HG03571 (cell line): Measurements from ENCODE around the gene TRIM52.

Experiments used
- ATAC-seq: cut with Tn5 transposase; IDR thresholded peaks from one replicate; pipeline ENCODE4 v1.9.1; 2021; ENCODE audit not compliant: unreplicated experiment

TRIM52 gene

DNA sequence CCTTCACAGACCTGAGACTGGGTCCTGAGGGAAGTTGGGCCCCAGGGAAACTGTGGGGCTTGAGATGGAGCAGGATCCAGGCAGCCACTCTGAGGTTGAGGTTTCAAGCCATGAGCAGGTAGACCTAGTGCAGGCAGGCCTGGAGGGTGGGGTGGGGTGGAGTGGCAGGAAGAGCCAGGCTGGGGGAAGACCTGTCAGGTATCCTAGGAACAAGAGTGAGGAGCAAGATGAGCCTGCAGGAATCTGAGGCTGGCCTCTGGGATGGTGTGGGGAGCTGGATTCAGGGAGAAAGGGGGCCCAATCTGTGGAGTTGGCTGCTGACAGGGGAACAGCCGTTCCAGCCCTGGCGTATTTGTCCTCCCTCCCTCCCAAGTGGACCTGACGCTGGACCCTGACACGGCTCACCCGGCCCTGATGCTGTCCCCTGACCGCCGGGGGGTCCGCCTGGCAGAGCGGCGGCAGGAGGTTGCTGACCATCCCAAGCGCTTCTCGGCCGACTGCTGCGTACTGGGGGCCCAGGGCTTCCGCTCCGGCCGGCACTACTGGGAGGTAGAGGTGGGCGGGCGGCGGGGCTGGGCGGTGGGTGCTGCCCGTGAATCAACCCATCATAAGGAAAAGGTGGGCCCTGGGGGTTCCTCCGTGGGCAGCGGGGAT lies 27.0 kb downstream of the TRIM52 start:
- ATAC-seq = no peak

DNA sequence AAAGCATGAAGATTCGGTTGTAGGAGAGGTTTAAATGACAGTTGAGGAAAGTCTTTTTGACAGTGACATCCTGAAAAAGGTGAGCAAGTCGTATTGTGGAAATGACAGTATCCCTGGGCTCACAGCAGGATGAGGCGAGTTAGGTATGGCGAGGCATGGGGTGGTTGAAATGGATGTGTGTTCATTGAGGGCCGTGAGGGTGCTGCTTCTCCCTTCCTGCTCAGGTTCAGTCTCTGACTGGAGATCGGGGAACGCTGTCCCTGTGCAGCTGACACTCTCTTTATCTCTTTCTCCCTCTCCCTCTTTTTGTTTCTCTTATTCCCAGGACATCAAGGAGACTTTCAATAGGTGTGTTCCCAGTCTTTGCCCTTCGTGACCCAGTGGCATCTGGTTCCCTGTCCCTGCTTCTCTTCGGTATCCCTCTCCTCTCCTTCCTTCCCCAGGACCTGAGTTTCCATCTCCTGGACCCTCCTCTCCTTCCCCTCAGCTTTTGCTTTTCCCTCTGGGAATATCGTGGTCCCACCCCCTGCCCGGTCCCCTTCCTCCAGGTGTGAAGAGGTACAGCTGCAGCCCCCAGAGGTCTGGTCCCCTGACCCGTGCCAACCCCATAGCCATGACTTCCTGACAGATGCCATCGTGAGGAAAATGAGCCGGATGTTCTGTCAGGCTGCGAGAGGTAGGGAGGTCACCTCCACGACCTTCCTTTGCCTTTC lies 27.7 kb downstream of the TRIM52 start:
- ATAC-seq = no peak

DNA sequence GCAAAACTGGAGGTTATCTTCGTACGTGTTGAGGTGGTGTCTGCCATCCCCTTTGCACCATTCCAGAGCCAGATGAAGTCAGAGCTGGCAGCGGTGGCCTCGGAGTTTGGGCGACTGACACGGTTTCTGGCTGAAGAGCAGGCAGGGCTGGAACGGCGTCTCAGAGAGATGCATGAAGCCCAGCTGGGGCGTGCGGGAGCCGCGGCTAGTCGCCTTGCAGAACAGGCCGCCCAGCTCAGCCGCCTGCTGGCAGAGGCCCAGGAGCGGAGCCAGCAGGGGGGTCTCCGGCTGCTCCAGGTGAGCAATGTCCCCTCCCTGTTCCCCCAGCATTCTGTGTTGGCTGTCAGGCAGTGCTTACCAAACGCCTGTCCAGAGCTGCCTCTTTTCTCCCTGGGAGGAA lies 28.4 kb downstream of the TRIM52 start:
- no peak for ATAC-seq

DNA sequence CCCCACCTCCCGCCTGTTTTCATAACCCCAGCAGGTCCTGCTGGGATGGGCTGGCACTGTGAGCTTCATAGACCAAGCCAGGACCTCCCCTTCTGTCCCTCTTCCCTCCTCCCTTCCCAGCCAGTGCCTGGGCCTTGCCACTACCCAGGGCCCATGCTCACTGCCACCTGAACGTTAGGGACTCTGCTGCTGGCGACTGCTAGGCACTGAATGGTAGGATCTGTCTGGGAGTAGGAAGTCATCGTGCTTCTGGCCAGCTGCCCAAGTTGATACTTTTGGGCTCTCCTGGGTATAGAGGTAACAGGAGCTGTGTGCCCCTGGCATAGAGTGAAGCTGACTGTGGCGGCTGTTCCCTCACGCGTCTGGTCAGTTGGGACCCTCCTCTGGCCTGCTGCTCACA lies 29.5 kb downstream of the TRIM52 start:
- no peak for ATAC-seq

DNA sequence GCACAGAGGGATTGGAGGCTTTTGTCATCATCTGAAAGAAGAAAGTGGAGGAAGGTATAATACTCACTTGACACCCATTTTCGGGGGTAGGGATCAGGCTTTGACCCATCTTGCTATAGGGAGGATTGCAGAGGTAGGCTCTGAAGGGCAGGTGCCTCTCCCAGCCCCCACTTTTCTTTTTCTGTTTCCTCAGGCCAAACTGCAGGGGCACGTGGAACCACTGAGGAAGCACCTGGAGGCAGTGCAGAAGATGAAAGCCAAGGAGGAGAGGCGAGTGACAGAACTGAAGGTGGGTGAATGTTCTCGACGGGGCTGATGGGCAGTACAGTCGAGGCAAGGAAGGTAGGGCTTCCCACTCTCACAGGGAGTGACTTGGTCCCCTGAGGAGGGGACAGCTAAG lies 30.4 kb downstream of the TRIM52 start:
- no peak for ATAC-seq

DNA sequence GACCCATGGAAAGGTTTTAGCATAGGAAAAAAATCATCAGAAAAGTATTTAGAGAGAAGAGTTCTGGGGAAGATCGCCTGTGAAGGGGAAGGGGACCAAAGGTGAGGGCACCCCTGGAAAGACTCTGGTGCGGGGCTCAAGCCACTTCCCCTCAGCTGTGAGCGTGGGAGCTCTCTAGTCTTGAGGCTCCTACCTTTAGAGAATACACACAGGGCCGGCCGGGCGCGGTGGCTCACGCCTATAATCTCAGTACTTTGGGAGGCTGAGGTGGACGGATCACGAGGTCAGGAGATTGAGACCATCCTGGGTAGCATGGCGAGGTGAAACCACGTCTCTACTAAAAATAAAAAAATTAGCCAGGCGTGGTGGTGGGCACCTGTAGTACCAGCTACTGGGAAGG lies 30.9 kb downstream of the TRIM52 start:
- ATAC-seq = no peak

DNA sequence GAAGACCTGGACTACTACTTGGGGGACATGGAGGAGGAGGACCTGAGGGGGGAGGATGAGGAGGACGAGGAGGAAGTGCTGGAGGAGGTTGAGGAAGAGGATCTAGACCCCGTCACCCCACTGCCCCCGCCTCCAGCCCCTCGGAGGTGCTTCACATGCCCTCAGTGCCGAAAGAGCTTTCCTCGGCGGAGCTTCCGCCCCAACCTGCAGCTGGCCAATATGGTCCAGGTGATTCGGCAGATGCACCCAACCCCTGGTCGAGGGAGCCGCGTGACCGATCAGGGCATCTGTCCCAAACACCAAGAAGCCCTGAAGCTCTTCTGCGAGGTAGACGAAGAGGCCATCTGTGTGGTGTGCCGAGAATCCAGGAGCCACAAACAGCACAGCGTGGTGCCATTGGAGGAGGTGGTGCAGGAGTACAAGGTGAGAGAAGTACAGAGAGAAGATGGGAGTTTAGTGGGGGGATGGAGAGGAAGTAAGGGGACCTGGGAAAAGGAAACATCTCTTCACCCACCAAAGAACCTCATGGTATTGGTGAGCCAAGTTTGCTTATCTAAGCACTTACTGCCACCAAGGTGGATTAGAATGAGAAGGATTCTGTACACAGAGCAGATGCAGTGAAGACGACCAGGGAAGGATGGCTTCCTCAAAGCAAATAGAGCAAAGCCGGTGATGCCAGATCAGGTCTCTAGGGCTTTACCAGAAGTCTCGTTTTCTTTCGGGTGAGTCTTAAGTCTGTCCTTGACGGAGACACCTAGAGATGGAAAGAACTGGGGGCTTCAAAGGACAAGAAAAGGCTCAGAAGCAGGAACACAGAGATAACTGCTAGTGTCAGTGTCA lies 36.3 kb downstream of the TRIM52 start:
- no peak for ATAC-seq

DNA sequence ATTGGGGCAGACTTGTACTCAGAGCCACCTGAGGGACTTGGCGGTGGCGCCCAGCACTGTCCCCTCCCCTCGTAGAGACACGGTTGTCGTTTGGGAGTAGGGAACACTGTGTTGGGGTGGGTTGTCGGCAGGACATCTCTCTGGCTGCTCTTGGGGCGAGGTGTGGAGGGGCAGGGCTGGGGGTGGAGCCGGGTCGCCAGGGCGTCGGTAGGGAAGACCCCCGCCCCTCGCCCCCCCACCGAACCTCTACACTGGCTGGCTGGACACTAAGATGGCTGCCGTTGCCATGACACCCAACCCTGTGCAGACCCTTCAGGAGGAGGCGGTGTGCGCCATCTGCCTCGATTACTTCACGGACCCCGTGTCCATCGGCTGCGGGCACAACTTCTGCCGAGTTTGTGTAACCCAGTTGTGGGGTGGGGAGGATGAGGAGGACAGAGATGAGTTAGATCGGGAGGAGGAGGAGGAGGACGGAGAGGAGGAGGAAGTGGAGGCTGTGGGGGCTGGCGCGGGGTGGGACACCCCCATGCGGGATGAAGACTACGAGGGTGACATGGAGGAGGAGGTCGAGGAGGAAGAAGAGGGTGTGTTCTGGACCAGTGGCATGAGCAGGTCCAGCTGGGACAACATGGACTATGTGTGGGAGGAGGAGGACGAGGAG lies 37.1 kb downstream of the TRIM52 start:
- peak; percentile 3 for ATAC-seq

DNA sequence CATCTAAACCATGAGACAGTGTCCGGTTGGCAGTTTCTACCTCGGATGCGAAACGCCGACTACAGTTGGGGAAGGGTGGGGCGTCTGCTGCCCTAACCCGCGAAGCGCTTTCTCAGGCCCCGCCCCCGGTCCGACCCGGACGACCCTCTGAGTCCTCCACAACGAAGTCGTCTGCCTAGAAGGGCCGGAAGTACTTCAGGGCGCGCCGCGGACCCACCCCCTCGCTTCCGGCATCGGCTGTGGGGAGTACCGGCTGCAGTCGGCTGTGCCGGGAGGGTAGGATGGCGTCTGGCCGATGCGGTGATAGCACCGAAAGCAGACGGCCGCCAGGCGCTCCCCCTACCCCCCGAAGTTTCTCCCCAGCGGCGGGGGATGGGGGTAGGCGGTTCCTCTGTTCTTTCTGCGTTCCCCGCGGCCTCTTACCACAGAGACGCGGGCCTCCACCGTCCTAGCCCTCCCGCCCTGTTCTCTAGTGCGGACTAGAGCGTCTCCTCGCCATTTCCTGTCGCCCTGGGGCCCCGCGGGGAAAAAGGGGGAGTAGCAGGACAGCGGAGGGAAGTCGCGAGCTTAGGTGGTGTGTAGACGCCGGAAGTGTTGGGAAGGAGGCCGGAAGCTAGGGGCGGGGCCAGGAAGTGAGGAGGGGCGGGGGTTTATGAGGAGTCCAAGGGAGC lies 37.8 kb downstream of the TRIM52 start, which contains the start of gene TRIM41:
TSS of gene TRIM41 (plus strand) at position 224 of the 671 bp plus-strand sequence. CDS start 719 bp downstream, outside the sequence.
- ATAC-seq = peak; percentile 63

DNA sequence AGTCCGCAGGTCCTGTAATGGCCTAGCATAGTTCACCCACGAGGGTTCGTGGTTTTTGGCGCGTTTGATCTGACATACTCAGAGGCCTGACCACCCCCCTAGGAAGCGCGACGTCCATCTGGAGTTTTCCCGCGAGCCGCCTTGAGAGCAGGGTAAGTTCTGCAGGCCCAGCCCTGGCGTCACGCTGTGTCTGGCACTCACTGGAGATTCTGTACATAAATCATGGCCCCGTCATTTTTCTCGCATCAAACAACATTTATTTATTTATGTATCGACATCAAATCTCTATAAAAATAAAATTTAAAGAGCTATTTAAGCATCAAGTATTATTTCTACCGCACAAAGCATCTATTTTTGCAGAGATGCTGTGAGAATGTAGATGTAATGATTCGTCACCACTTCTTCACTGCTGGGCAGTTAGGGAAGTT lies 38.3 kb downstream of the TRIM52 start:
- no peak for ATAC-seq

DNA sequence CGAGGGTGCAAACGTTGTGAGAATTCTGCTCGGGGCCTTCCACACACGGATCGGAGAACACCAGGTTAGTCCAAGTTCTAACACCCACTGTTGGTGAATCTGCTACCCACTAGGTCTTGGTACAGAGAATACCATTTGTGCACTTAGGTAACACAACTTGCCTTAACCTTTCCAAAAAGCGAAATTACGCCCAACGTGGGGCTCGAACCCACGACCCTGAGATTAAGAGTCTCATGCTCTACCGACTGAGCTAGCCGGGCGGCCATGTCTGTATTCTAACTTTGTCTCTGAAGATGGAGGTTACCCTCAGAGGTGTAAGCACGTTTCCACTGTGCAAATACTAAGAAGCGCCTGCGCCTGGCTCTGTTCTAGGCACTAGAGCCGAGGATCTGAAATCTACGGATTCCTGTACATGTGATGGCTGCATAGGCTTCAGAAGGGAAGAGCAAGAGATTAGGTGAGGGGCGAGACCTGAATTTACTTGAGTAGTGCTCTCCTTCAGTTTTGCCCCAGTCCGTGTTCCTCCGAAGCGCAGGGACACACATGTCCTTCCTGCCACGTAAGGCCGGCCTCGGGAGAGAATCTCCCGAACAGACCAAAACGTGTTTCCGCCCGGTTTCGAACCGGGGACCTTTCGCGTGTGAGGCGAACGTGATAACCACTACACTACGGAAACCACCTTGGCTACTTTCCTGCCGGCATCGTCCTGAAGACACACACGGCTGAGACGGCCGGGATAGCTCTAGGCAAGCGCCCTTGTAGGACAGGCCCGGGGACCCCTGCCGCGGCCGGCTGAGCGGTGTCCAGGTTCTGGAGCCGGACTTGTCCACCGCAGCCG lies 38.9 kb downstream of the TRIM52 start:
- peak; percentile 27 for ATAC-seq

DNA sequence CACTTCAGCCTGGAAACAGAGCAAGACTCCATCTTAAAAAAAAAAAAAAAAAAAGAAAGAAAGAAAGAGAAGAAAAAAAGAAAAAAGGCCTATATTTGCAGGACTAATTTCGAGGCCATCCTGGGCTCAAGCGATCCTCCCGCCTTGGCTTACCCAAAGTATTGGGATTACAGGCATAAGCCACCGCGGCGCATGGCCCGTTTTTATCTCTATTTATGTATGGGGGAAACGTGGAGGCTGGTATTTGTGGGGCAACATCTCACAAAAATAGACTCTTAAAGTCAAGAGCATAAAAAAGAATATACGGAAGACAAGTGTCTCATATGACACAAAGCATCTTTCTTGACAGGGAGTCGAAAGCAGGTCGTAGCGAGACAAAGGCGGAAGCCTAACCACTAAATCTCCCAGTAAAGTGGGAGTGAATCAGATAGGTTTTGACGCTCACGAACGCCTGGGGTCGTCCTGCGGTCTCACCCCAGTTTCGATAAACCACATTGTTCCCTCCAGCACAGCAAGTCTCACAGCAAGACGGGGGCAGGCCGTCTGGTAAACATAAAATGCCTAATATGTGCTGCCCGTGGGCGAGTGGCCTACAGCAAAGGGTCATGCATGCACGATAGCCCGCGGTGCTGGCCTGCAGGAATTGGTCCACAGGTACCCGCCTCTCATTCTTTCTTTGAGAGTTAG lies 39.7 kb downstream of the TRIM52 start:
- no peak for ATAC-seq

DNA sequence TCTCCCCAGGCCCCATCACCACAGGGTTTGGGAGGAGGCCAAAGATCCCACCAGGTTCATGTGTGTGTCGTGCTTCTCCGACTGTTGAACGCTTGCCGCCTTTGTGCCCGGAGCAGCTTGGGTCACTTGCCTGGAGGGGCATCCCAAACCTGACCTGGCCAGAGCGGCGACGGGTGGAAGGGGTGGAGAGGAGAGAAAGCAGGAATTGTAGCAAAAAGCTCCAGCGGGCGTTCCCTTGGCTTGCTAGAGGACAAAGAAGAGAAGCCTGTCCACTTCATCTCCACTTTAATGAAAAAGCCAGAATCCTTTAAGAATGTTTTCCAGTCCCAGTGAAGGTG lies 40.8 kb downstream of the TRIM52 start:
- ATAC-seq = no peak

DNA sequence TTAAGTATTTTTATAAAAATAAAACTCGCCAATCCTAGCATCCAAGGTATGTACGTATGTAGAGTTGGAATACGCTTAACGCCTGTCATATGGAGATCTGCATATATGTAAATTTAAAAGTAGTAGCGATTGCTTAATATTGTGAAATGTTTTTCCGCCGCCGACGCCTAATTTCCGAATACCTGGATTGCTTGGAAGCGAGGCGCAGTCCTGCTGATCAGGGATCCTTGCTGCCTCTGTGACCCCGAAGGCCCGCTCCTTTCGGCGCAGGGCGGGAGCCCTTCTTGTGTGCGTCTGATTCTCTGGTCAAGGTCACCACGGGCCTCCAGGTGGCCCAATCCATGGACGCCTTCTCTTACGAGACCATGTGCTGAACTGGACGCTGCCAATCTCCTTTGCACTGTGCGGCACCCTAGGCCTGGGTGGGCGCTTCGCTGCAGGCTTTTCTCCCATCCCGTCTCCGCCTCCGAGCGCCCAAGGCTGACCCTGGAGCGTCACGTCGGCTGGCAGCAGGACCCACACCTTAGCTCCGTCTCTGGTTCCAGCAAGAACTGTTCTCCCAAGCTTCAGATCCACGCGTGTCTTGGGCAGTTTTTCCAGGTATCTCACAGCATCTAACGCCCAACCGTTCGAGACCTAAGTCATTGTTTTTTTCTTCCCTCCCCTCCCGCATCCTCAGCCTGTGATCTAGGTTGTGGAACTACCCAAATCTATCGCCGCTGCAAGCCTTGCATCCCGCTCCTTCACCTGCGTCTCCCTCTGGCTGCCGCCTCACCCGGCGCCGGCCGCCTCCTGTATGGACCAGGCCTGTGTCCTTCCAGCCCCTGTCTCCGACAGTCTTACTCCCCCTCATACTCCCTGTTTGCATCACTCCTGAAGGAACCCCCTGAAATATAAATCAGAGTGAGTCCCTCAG lies 41.4 kb downstream of the TRIM52 start:
- ATAC-seq = no peak

DNA sequence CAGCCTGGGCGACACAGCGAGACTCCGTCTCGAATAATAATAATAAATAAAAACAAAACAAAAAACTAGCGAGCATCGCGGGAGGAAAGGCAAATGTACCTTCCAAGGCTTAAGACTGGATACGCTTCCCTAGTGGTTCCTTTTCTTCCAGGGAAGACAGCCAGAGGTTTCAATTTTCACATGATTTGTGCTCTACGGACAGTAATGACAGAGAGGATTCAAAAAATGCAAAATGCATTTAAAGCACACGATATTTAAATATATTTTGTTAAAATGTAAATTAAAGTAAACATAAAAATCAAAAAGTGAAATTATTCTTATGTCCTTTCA lies 42.2 kb downstream of the TRIM52 start:
- ATAC-seq = no peak

DNA sequence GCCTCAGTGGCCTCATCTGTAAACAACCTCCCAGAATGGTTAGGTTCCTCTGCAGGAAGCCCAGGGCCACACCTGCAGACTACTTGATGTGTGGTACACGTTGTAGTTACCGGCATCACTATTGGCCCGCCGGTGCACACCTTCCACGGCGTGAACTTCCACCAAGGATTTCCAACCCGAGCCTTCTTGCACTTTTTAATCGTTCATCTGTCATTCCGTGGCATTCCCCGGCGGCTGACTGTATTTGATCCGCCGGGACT lies 43.2 kb downstream of the TRIM52 start:
- peak; percentile 13 for ATAC-seq

DNA sequence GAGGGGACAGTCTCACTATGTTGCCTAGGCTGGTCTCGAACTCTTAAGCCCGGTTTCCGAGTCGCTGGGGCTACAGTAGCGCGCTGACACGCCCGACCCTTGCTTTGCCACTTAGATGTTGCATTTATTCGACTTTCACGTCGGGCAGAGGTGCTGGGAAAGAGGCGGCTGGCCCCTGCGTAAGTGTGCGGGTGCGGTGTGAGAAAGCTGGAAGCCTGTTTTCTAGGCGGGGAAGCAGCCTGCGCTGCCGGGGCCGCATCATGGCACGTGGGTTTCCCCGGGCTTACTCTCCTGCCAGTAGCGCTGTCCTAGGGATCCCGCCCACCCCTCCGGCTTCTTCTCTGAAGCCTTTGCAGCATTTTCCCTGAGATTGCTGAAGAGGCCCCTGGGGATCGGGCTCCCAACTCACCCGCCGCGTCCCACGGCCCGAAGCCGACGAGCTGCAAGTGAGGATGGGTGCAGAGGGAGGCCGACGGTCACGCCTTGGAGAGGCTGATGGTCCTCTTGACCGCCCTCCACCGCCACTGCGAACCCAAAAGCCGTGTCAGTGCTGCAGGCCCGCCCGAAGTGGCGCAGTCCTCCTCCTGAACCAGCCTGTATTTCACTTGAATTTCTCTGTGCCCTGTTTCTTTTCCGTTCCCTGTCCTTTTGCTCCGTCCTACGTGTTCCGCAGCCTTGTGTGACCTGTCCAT lies 43.7 kb downstream of the TRIM52 start:
- ATAC-seq = peak; percentile 28
